Panc1 (cell line): ENCODE data around the gene SSC5D. TPM values are rescaled to one million over a fixed set of nuclear protein-coding genes. Genes with fewer than 3 reads are reported as not detected.
A peak's percentile ranks its signal among the peaks of the same experiment; 100 is the strongest.

ENCODE experiments used
- ATAC-seq: fragments of 200-7000 bp; cut with Tn5 transposase; 2 replicates; pipeline ENCODE4 v1.9.1; 2020; ENCODE audit warnings: mild to moderate bottlenecking, moderate library complexity
- BruUV-seq: library from RNA; stranded (reverse); fragments of 400-500 nt; replicated peaks from 2 replicates; lab custom pipeline; 2021; lab: Mats Ljungman, UMichigan
- CTCF ChIA-PET: fragments of 300-600 bp; sonication (Branson Sonifier 250); formaldehyde crosslinking; loops from one replicate; lab custom pipeline; 2022; ENCODE audit warnings: antibody characterized with exemption; lab: Charles Lee
- POLR2A ChIA-PET: fragments of 300-600 bp; sonication (Branson Sonifier 250); formaldehyde crosslinking; loops from one replicate; lab custom pipeline; 2022; ENCODE audit warnings: antibody characterized with exemption; lab: Charles Lee
- DNase-seq: peaks from one replicate; pipeline ENCODE4 v3.0.0-alpha.2; 2010; ENCODE audit warnings: low read depth, low spot score
- H3K27ac ChIP-seq: 2 replicates; pipeline ENCODE4 v1.5.1; 2011; ENCODE audit warnings: mild to moderate bottlenecking, low read length, inconsistent platforms
- H3K27me3 ChIP-seq: fragments of 200-500 bp; sonication (Bioruptor generic); 2 replicates; pipeline ENCODE4 v1.6.0; 2014; ENCODE audit warnings: low read length, inconsistent platforms; ENCODE audit not compliant: control insufficient read depth, insufficient read depth
- H3K36me3 ChIP-seq: fragments of 200-500 bp; sonication (Bioruptor generic); 2 replicates; pipeline ENCODE4 v1.5.1; 2014; ENCODE audit warnings: inconsistent platforms, mild to moderate bottlenecking, low read length, moderate library complexity; ENCODE audit not compliant: control insufficient read depth, insufficient read depth
- H3K4me1 ChIP-seq: 2 replicates; pipeline ENCODE4 v1.5.1; 2011; ENCODE audit warnings: inconsistent platforms, mild to moderate bottlenecking, low read length, moderate library complexity; ENCODE audit not compliant: control insufficient read depth, insufficient read depth
- H3K4me3 ChIP-seq, 2 experiments: 2 replicates each; pipeline ENCODE4 v1.5.1; 2011 to 2012; ENCODE audit warnings: low read depth in 2 of 2, low read length in 2 of 2, mild to moderate bottlenecking in 2 of 2, inconsistent platforms in 1 of 2, moderate library complexity in 1 of 2
- H3K9me3 ChIP-seq: fragments of 200-500 bp; sonication (Bioruptor generic); 2 replicates; pipeline ENCODE4 v1.5.1; 2014; ENCODE audit warnings: low read depth, mild to moderate bottlenecking, inconsistent platforms, low read length, moderate library complexity; ENCODE audit not compliant: control insufficient read depth, insufficient read depth
- POLR2AphosphoS5 ChIP-seq: IDR thresholded peaks from 2 replicates; pipeline ENCODE4 v1.6.1; 2012; ENCODE audit warnings: mild to moderate bottlenecking, low read depth, low read length, moderate library complexity
- SIN3A ChIP-seq: IDR thresholded peaks from 2 replicates; pipeline ENCODE4 v1.6.1; 2012; ENCODE audit warnings: low read depth, mild to moderate bottlenecking, low read length, moderate library complexity, borderline replicate concordance; ENCODE audit not compliant: insufficient read depth
- TCF7L2 ChIP-seq: IDR thresholded peaks from 2 replicates; pipeline ENCODE4 v1.6.1; 2011; ENCODE audit warnings: mild to moderate bottlenecking, low read depth, low read length, inconsistent platforms
- in situ Hi-C: cut with HindIII; loops from 2 replicates; pipeline ENCODE4 v1.10.0; 2016; ENCODE audit warnings: low sequenced_read_pairs, low pct_unique_long_range_greater_than_20kb
- intact Hi-C: fragments of 100-400 bp; cut with micrococcal nuclease; formaldehyde crosslinking; loops from one replicate; pipeline ENCODE4 v1.10.0; 2022; ENCODE audit not compliant: unreplicated experiment
- total RNA-seq: library from RNA; stranded (reverse); gene quantifications from one replicate; pipeline ENCODE4 v1.2.1, GENCODE V29; 2021; ENCODE audit not compliant: unreplicated experiment
- TF ChIP-seq, protein P1 (sequence below): fragments of 450-650 bp; IDR thresholded peaks from 2 replicates; pipeline ENCODE4 v1.5.1; 2017; ENCODE audit warnings: mild to moderate bottlenecking
- TF ChIP-seq, protein P2 (sequence below), 2 experiments: IDR thresholded peaks; 2 replicates each; pipeline ENCODE4 v1.6.1; 2011 to 2012; ENCODE audit warnings: low read depth in 2 of 2, control low read depth in 1 of 2, low read length in 1 of 2, mild to moderate bottlenecking in 1 of 2, moderate library complexity in 1 of 2; ENCODE audit not compliant: insufficient read depth in 1 of 2

Gene SSC5D
- total RNA-seq, 1 experiment from 2014 or later = 13.0 TPM

DNA sequence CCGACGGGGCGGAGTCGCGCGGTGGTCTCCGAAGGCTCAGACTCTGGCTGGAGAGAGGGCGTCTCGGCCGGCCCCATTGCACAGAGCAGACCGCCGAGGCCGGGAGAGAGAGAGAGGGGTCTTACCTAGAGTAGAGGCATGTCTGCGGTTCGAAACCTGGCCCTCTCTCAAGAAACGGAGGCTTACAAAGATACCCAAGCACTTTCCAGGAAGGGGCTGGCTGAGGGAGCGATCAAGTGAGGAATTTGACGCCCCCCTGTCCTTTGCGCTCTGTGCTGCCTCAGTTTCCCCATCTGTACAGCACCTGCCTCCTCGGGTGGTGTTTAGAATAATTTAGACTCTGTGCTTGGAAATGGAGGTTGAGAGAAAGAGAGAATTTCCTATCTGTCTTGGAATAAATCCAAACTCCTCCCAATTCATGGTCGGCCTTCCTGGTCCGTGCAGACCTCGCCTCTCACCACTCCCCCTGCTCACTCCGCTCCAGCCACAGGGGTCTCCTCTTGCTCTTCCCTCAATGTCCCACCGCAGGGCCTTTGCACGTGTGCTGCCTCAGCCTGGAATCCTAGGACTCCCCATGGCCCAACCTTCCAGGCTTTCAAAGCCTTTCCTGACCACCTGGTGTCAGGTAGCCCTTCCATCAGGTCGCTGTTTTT lies 26.1 kb upstream of the SSC5D start:
- ATAC-seq (no peak), DNase-seq (no peak)
- H3K27ac ChIP-seq = peak overlapping the region; percentile 84
- in situ Hi-C loops (no loop called here), intact Hi-C loops (no loop called here)
- CTCF ChIA-PET = interaction anchor here (0.6 to 1.3 kb wide), 2 partner anchors 11 to 42 kb away, joined by 3 to 10 read pairs; no protein-coding TSS in a partner anchor
- H3K4me3 ChIP-seq = peak overlapping the region; percentile 79 to 91
- peaks cover 15% of the 10 kb centered on the region for H3K4me1 ChIP-seq
- BruUV-seq = TSS peak; percentile 86
- TF ChIP-seq, protein P1, sequence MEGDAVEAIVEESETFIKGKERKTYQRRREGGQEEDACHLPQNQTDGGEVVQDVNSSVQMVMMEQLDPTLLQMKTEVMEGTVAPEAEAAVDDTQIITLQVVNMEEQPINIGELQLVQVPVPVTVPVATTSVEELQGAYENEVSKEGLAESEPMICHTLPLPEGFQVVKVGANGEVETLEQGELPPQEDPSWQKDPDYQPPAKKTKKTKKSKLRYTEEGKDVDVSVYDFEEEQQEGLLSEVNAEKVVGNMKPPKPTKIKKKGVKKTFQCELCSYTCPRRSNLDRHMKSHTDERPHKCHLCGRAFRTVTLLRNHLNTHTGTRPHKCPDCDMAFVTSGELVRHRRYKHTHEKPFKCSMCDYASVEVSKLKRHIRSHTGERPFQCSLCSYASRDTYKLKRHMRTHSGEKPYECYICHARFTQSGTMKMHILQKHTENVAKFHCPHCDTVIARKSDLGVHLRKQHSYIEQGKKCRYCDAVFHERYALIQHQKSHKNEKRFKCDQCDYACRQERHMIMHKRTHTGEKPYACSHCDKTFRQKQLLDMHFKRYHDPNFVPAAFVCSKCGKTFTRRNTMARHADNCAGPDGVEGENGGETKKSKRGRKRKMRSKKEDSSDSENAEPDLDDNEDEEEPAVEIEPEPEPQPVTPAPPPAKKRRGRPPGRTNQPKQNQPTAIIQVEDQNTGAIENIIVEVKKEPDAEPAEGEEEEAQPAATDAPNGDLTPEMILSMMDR = no peak
- TF ChIP-seq POLR2AphosphoS5 (no peak; the same call in 1 of the 2 replicates), SIN3A (no peak), TCF7L2 (no peak)
- TF ChIP-seq, protein P2, sequence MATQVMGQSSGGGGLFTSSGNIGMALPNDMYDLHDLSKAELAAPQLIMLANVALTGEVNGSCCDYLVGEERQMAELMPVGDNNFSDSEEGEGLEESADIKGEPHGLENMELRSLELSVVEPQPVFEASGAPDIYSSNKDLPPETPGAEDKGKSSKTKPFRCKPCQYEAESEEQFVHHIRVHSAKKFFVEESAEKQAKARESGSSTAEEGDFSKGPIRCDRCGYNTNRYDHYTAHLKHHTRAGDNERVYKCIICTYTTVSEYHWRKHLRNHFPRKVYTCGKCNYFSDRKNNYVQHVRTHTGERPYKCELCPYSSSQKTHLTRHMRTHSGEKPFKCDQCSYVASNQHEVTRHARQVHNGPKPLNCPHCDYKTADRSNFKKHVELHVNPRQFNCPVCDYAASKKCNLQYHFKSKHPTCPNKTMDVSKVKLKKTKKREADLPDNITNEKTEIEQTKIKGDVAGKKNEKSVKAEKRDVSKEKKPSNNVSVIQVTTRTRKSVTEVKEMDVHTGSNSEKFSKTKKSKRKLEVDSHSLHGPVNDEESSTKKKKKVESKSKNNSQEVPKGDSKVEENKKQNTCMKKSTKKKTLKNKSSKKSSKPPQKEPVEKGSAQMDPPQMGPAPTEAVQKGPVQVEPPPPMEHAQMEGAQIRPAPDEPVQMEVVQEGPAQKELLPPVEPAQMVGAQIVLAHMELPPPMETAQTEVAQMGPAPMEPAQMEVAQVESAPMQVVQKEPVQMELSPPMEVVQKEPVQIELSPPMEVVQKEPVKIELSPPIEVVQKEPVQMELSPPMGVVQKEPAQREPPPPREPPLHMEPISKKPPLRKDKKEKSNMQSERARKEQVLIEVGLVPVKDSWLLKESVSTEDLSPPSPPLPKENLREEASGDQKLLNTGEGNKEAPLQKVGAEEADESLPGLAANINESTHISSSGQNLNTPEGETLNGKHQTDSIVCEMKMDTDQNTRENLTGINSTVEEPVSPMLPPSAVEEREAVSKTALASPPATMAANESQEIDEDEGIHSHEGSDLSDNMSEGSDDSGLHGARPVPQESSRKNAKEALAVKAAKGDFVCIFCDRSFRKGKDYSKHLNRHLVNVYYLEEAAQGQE (IDR thresholded peaks at IDR 0.05; ENCODE audit: insufficient read depth in 1 of 2, low read depth in 2 of 2, low read length in 1 of 2) = no peak
- POLR2A ChIA-PET = interaction anchor here (0.8 to 1.0 kb wide), 3 partner anchors 11 to 46 kb away, joined by 3 to 6 read pairs (median 3); no protein-coding TSS in a partner anchor
- H3K9me3 ChIP-seq = no peaks in the 10 kb centered on the region
- H3K36me3 ChIP-seq = no peaks in the 10 kb centered on the region
- no peaks in the 10 kb centered on the region for H3K27me3 ChIP-seq

DNA sequence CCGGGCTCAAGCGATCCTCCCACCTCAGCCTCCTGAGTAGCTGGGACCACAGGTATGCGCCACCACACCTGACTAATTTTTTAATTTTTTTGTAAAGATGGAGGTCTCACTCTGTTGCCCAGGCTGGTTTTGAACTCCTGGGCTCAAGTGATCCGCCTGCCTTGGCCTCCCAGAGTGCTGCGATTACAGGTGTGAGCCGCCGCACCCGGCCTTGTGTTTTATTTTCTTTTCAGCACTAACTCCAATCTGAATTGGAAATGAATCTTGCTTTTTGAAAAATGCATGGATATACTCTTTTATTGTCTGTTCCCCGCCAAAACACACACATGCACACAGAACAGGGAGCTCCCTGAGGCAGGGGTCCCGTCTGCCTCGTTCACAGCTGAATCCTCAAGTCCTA lies 25.5 kb upstream of the SSC5D start:
- POLR2A ChIA-PET = no interaction called here
- Histone ChIP-seq H3K9me3 (no peaks in the 10 kb centered on the region), H3K4me1 (peaks cover 19% of the 10 kb centered on the region), H3K36me3 (no peaks in the 10 kb centered on the region), H3K4me3 (no peak overlapping the region), H3K27ac (peak overlapping the region; percentile 84), H3K27me3 (no peaks in the 10 kb centered on the region)
- no peak for DNase-seq
- CTCF ChIA-PET = interaction anchor here (1.3 kb wide), 1 partner anchor 42 kb away, joined by 3 read pairs; no protein-coding TSS in a partner anchor
- no TSS peak for BruUV-seq
- intact Hi-C loops = no loop called here
- in situ Hi-C loops = no loop called here
- ATAC-seq = no peak
- TF ChIP-seq, protein P1 = no peak
- no peak for TF ChIP-seq TCF7L2
- TF ChIP-seq POLR2AphosphoS5 = no peak
- TF ChIP-seq SIN3A = no peak
- TF ChIP-seq, protein P2 (IDR thresholded peaks at IDR 0.05; ENCODE audit: insufficient read depth in 1 of 2, low read depth in 2 of 2, low read length in 1 of 2) = no peak
